SHP77 treated with DMSO at 0.1 percent for 48 hours (cell line): ENCODE data around the gene UQCRFS1.
"Not testable (repeated sequence)": the region's sequence is repeated elsewhere in the genome, so short reads cannot be mapped to it uniquely, and the experiment has no call there.

ENCODE experiments used
- DNase-seq: peaks from one replicate; lab custom pipeline; 2025; lab: John Stamatoyannopoulos, UW

Gene UQCRFS1

GRCh38 chr19:29214411-29214810, 1.5 kb upstream of the UQCRFS1 start:
- no peak for DNase-seq

GRCh38 chr19:29212356-29212647, 649 bp downstream of the UQCRFS1 start:
- DNase-seq: no peak

GRCh38 chr19:29211562-29212355, 1.2 kb downstream of the UQCRFS1 start:
- no peak for DNase-seq

- DNase-seq: not testable (repeated sequence)
These were observed 1.9 kb downstream of the UQCRFS1 start for GRCh38 chr19:29211041-29211440.

- not testable (repeated sequence) for DNase-seq
These were observed 2.4 kb downstream of the UQCRFS1 start for GRCh38 chr19:29210502-29210901.

- DNase-seq: not testable (repeated sequence)
These were observed 5.4 kb downstream of the UQCRFS1 start for GRCh38 chr19:29207403-29208187.

- no peak for DNase-seq
These were observed 6.5 kb downstream of the UQCRFS1 start for GRCh38 chr19:29206453-29206852.

- no peak for DNase-seq
These were observed 10.7 kb downstream of the UQCRFS1 start for GRCh38 chr19:29202281-29202680.

- no peak for DNase-seq
These were observed 11.1 kb downstream of the UQCRFS1 start for GRCh38 chr19:29201855-29202254.

- DNase-seq: no peak
These were observed 18.3 kb downstream of the UQCRFS1 start for GRCh38 chr19:29194658-29195057.

GRCh38 chr19:29193155-29193554, 19.8 kb downstream of the UQCRFS1 start:
- DNase-seq: no peak

GRCh38 chr19:29191005-29191404, 21.9 kb downstream of the UQCRFS1 start:
- DNase-seq: no peak

- no peak for DNase-seq
These were observed 24.0 kb downstream of the UQCRFS1 start for GRCh38 chr19:29189033-29189360.

GRCh38 chr19:29188289-29189032, 24.5 kb downstream of the UQCRFS1 start:
- no peak for DNase-seq

GRCh38 chr19:29187676-29188075, 25.3 kb downstream of the UQCRFS1 start:
- DNase-seq: no peak

- no peak for DNase-seq
These were observed 27.5 kb downstream of the UQCRFS1 start for GRCh38 chr19:29185427-29185826.

GRCh38 chr19:29176981-29177754, 35.8 kb downstream of the UQCRFS1 start:
- DNase-seq: no peak

GRCh38 chr19:29173896-29174295, 39.1 kb downstream of the UQCRFS1 start:
- DNase-seq: no peak

GRCh38 chr19:29172302-29172701, 40.6 kb downstream of the UQCRFS1 start:
- DNase-seq: no peak

GRCh38 chr19:29171525-29171924, 41.4 kb downstream of the UQCRFS1 start:
- no peak for DNase-seq

GRCh38 chr19:29170554-29170953, 42.4 kb downstream of the UQCRFS1 start:
- no peak for DNase-seq

- no peak for DNase-seq
These were observed 50.3 kb downstream of the UQCRFS1 start for GRCh38 chr19:29162694-29163093.
